Urinary bladder (tissue), 4 donors: Measurements from ENCODE around the gene CAMSAP1. TPM values are rescaled to one million over a fixed set of nuclear protein-coding genes. Genes with fewer than 3 reads are reported as not detected.

Experiments
- DNase-seq: peaks from one replicate; pipeline ENCODE4 v3.0.0-alpha.2; 2015; ENCODE audit errors: extremely low spot score
- H3K27ac ChIP-seq: one replicate; pipeline ENCODE4 v1.5.1; 2013; ENCODE audit warnings: low read depth, mild to moderate bottlenecking, moderate library complexity
- H3K36me3 ChIP-seq: one replicate; pipeline ENCODE4 v1.6.1; 2013; ENCODE audit warnings: mild to moderate bottlenecking, moderate library complexity; ENCODE audit not compliant: insufficient read depth
- H3K4me1 ChIP-seq: one replicate; pipeline ENCODE4 v1.6.1; 2013; ENCODE audit warnings: mild to moderate bottlenecking, moderate library complexity; ENCODE audit not compliant: insufficient read depth
- H3K4me3 ChIP-seq: one replicate; pipeline ENCODE4 v1.5.1; 2013; ENCODE audit warnings: low read depth, low read length
- WGBS: extraction: QIAGEN DNeasy Blood & Tissue Kit; methylation state at CpG from one replicate; pipeline ENCODE4 v1.1.7; 2013; 5-methylcytosine and 5-hydroxymethylcytosine counted together
- polyA plus RNA-seq: library from polyadenylated mRNA; stranded (reverse); fragments of 200-250 nt; gene quantifications from one replicate; pipeline ENCODE4 v1.2.3, GENCODE V29; 2013
- total RNA-seq: library from RNA; depleted of rRNA; stranded (reverse); fragments of >200 nt; gene quantifications from one replicate; pipeline ENCODE4 v1.2.3, GENCODE V29; 2014
- donor health status: healthy with polysubstance abuse.
- donor health status: healthy.

Gene CAMSAP1
- total and polyA plus RNA-seq, 2 donors, result 14.9 to 27.9 TPM

DNA sequence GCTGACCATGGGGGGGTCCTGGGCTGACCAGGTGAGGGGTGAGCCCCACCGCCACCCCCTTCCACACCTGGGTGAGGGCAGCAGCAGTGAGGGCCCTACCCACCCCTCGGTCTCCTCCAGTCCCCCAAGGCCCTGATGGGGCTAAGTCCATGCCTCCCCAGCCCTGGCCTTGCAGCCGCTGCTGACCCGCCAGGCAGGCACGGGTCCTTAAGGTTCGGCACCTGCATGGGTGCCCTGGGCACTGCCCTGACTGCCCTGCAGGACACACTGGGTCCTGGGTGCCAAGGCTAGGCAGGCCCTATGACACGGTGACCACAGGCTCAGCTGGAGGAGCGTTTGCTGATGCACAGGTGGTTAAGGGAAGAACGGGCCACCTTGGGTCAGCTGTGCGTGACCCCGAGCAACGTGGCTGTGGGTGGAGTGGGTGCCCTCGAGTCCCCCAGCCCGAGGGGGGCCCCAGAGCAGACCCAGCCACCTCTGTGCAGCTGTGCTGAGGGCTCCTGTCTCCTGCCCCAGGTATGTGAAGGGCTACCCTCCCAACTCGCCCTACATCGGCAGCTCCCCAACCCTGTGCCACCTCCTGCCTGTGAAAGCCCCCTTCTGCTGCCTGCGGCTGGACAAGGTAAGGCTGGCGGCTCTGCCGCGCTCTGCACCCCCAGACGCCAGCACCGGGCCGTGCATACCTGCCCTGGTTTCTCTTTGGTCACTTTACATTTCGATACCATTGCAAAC is 132.4 kb downstream of the CAMSAP1 start:
- DNase-seq, result no peak
- Histone ChIP-seq H3K4me1 (no peaks in the 10 kb centered on the region), H3K4me3 (no peak overlapping the region), H3K36me3 (no peaks in the 10 kb centered on the region), H3K27ac (no peak overlapping the region)
- 81% methylated on average over 24 of the region's 24 CpGs for WGBS

- H3K27ac ChIP-seq, result no peak overlapping the region
- no peak overlapping the region for H3K4me3 ChIP-seq
- no peak for DNase-seq
- WGBS, result 86% methylated on average over 15 of the region's 15 CpGs
- no peaks in the 10 kb centered on the region for H3K36me3 ChIP-seq
- H3K4me1 ChIP-seq, result no peaks in the 10 kb centered on the region
These were observed 133.1 kb downstream of the CAMSAP1 start for GRCh38 chr9:135774239-135774747.

GRCh38 chr9:135773530-135774238 is 133.7 kb downstream of the CAMSAP1 start:
- Histone ChIP-seq H3K27ac (no peak overlapping the region), H3K4me3 (no peak overlapping the region), H3K4me1 (no peaks in the 10 kb centered on the region), H3K36me3 (no peaks in the 10 kb centered on the region)
- DNase-seq, result no peak
- WGBS, result 77% methylated on average over 11 of the region's 11 CpGs

DNA sequence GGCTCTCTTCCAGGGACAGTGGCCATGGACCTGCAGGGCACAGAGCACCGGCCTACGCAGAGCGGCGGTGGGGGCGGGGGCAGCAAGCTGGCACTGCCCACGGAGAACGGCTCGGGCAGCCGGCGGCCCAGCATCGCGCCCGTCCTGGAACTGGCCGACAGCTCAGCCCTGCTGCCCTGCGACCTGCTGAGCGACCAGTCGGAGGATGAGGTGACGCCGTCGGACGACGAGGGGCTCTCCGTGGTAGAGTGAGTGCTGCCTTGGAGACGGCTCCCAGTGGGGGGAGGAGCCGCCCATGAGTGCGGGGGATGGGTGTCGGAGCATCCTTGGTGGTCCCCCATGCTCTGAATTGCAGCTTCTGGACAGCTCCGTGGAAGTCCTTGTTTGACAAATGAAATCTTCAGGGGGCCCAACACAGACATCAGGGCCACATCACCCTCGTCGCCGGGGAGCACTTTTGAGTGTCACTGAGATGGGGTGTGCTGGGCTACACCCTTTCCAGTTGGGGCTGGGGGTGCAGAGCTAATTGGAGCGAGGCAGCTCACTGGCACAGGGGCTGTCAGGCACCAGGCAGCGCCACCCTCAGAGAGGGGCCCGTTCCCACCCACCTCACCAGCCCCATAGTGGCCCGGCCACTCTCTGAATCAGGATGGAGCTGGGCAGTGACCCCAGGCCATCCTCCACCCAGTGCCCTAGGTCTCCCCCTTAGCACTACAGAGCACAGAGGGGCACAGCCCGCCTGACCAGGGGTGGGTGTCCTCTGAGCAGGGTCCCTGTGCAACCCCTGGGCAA is 134.4 kb downstream of the CAMSAP1 start:
- Histone ChIP-seq H3K4me1 (no peaks in the 10 kb centered on the region), H3K4me3 (no peak overlapping the region), H3K27ac (no peak overlapping the region), H3K36me3 (no peaks in the 10 kb centered on the region)
- no peak for DNase-seq
- 61% methylated on average over 36 of the region's 36 CpGs for WGBS

DNA sequence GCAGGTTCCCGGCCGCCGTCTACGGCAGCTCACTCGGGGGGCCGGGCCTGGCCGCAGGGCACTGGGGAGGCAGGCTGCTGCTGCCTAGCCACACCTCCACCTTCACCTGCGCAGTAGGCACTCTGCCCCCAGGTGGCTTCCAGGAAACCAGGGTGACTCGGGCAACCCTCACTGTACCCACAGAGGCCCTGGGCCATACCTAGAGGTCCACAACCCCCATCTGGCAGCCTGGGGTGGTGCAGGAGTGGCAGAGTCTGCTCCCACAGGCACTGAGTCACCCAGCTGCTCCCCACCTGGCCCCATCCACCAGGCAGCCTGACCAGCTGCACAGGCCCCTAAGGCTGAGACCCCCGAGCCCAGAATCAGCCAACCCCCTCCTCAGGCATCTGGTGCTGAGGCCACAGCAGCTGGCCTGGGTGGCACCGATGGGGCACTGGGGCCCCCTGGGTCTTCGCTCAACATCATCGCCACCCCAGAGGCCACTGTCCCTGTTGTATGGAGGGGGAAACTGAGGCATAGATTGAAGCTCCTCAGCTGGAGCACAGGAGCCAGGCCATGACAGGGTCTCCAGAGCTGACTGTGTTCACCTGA is 135.2 kb downstream of the CAMSAP1 start:
- no peaks in the 10 kb centered on the region for H3K4me1 ChIP-seq
- no peak overlapping the region for H3K27ac ChIP-seq
- no peaks in the 10 kb centered on the region for H3K36me3 ChIP-seq
- H3K4me3 ChIP-seq, result no peak overlapping the region
- 86% methylated on average over 13 of the region's 13 CpGs for WGBS
- DNase-seq, result no peak

DNA sequence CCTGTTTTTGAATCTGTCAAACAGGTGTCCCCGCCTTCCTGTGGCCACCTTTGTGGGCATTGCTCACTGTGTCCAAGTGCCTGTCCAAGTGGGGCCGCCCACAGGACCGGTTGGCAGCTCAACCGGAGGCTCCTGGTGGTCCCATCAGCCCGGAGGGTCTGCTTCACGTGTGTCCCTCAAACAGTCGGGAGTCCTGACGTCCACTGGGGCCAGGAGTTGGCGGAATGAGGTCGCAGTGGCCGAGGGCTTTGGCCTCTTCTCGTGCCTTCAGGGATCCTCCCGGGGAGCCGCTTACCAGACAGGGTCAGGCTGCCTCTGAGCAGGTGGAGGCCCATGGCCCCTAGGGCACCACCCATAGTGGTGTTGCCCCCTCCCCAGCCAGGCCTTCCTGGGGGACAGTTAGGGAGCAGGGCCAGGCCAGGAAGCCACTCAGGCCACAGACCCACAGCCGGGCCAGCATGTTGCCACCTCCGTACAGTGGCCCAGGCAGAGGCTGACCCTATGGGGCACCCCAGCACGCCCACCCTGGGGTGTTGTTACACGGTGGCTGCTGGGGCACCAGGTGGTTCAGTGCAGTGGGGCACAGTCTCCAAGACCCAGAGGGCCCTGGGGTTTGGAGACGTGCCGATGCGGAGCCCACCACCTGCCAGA is 135.8 kb downstream of the CAMSAP1 start:
- DNase-seq, result no peak
- Histone ChIP-seq H3K27ac (no peak overlapping the region), H3K4me3 (no peak overlapping the region), H3K4me1 (no peaks in the 10 kb centered on the region), H3K36me3 (no peaks in the 10 kb centered on the region)
- 84% methylated on average over 21 of the region's 21 CpGs for WGBS

GRCh38 chr9:135770771-135771170 is 136.6 kb downstream of the CAMSAP1 start:
- Histone ChIP-seq H3K4me1 (no peaks in the 10 kb centered on the region), H3K36me3 (no peaks in the 10 kb centered on the region), H3K27ac (no peak overlapping the region), H3K4me3 (no peak overlapping the region)
- no peak for DNase-seq
- WGBS, result 90% methylated on average over 26 of the region's 26 CpGs

- no peak overlapping the region for H3K4me3 ChIP-seq
- no peaks in the 10 kb centered on the region for H3K36me3 ChIP-seq
- H3K4me1 ChIP-seq, result no peaks in the 10 kb centered on the region
- no peak overlapping the region for H3K27ac ChIP-seq
- whole genome bisulfite sequencing, result 82% methylated on average over 19 of the region's 19 CpGs
- DNase-seq, result no peak
These were observed 137.2 kb downstream of the CAMSAP1 start for GRCh38 chr9:135770203-135770535.

GRCh38 chr9:135769489-135770202 is 137.7 kb downstream of the CAMSAP1 start:
- H3K4me1 ChIP-seq, result no peaks in the 10 kb centered on the region
- no peaks in the 10 kb centered on the region for H3K36me3 ChIP-seq
- no peak for DNase-seq
- no peak overlapping the region for H3K27ac ChIP-seq
- 87% methylated on average over 32 of the region's 32 CpGs for WGBS
- H3K4me3 ChIP-seq, result no peak overlapping the region

- DNase-seq, result no peak
- no peaks in the 10 kb centered on the region for H3K4me1 ChIP-seq
- H3K36me3 ChIP-seq, result no peaks in the 10 kb centered on the region
- H3K4me3 ChIP-seq, result no peak overlapping the region
- 88% methylated on average over 43 of the region's 43 CpGs for WGBS
- H3K27ac ChIP-seq, result no peak overlapping the region
These were observed 138.7 kb downstream of the CAMSAP1 start for GRCh38 chr9:135768516-135769218.

DNA sequence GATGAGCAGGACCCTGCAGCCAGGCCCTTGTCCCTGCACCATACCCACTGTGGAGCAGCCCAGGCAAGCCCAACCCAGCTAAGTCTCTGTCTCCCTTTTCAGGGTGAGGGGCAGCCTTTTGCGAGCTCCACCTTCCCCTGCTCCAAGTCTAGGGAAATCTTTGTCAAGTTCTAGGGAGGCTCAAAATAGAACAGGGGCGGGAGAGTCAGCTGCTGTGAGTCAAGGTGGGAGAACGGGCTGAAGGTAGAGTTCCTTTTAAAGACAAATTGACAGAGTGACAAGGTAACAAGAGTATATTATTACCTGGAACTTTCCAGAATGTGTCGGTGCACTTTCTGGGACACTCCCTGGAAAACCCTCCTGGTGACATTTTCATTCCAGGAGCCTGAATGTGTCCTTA is 140.6 kb downstream of the CAMSAP1 start:
- Histone ChIP-seq H3K27ac (no peak overlapping the region), H3K4me1 (no peaks in the 10 kb centered on the region), H3K36me3 (no peaks in the 10 kb centered on the region), H3K4me3 (no peak overlapping the region)
- DNase-seq, result no peak
- 94% methylated on average over 4 of the region's 4 CpGs for WGBS

- no peak for DNase-seq
- no peak overlapping the region for H3K4me3 ChIP-seq
- no peaks in the 10 kb centered on the region for H3K4me1 ChIP-seq
- no peaks in the 10 kb centered on the region for H3K36me3 ChIP-seq
- no peak overlapping the region for H3K27ac ChIP-seq
- 96% methylated on average over 4 of the region's 4 CpGs for WGBS
These were observed 141.1 kb downstream of the CAMSAP1 start for GRCh38 chr9:135766251-135766650.
